Stimulated activated naive CD4-positive, alpha-beta T cell (primary cell): ENCODE data around the gene CLUH.
A peak's percentile ranks its signal among the peaks of the same experiment; 100 is the strongest.

Source experiments
- DNase-seq, 6 experiments: peaks; one replicate each; lab custom pipeline; 2025; lab: John Stamatoyannopoulos, UW

The CLUH gene

GRCh38 chr17:2711608-2712299 lies at the start of gene CLUH:
Gene CLUH, minus strand, starts transcription at chr17:2711764. Its CDS starts 103 bp downstream, at chr17:2711661.
- DNase-seq: peak; percentile 86 to 95 (median 94)

GRCh38 chr17:2758870-2759269 lies 47.3 kb upstream of the CLUH start:
- no peak for DNase-seq

GRCh38 chr17:2755891-2756724 lies 44.5 kb upstream of the CLUH start:
- no peak for DNase-seq

- no peak for DNase-seq
These were observed 39.9 kb upstream of the CLUH start for GRCh38 chr17:2751491-2751890.

- no peak for DNase-seq
These were observed 39.2 kb upstream of the CLUH start for GRCh38 chr17:2750721-2751120.

GRCh38 chr17:2749784-2750181 lies 38.2 kb upstream of the CLUH start:
- peak; percentile 32 to 73 (median 58) for DNase-seq

GRCh38 chr17:2749058-2749783 lies 37.7 kb upstream of the CLUH start, which contains the start of gene CCDC92B:
Gene CCDC92B, minus strand, starts transcription at chr17:2749652. Its CDS starts 14,507 bp downstream, at chr17:2735145.
- no peak for DNase-seq

GRCh38 chr17:2745317-2746037 lies 33.9 kb upstream of the CLUH start:
- DNase-seq: no peak

- no peak for DNase-seq
These were observed 26.1 kb upstream of the CLUH start for GRCh38 chr17:2737693-2738092.

- no peak for DNase-seq
These were observed 25.4 kb upstream of the CLUH start for GRCh38 chr17:2736956-2737355.

- no peak for DNase-seq
These were observed 24.3 kb upstream of the CLUH start for GRCh38 chr17:2735896-2736295.

- no peak for DNase-seq
These were observed 23.4 kb upstream of the CLUH start for GRCh38 chr17:2734939-2735338.

GRCh38 chr17:2731807-2732206 lies 20.2 kb upstream of the CLUH start:
- DNase-seq: no peak

- no peak for DNase-seq
These were observed 19.3 kb upstream of the CLUH start for GRCh38 chr17:2730764-2731353.

GRCh38 chr17:2724784-2725164 lies 13.2 kb upstream of the CLUH start:
- DNase-seq: peak in 5 of 6 experiments; percentile 3 to 28 (median 21)

GRCh38 chr17:2723997-2724783 lies 12.6 kb upstream of the CLUH start:
- DNase-seq: no peak

- no peak for DNase-seq
These were observed 12.0 kb upstream of the CLUH start for GRCh38 chr17:2723505-2723996.

- no peak for DNase-seq
These were observed 11.0 kb upstream of the CLUH start for GRCh38 chr17:2722611-2723010.

- no peak for DNase-seq
These were observed 10.0 kb upstream of the CLUH start for GRCh38 chr17:2721603-2722002.

GRCh38 chr17:2719861-2720260 lies 8.3 kb upstream of the CLUH start:
- DNase-seq: no peak
